Skeletal muscle cell (primary cell): Measurements from ENCODE around the gene ITPR2.

Experiments
- DNase-seq: peaks from one replicate; pipeline ENCODE4 v3.0.0-alpha.2; 2010; ENCODE audit warnings: low read depth
- H3K4me3 ChIP-seq: 2 replicates; pipeline ENCODE4 v1.5.1; 2011; ENCODE audit warnings: low read depth, mild to moderate bottlenecking, control low read depth, low read length, moderate library complexity

The ITPR2 gene

DNA sequence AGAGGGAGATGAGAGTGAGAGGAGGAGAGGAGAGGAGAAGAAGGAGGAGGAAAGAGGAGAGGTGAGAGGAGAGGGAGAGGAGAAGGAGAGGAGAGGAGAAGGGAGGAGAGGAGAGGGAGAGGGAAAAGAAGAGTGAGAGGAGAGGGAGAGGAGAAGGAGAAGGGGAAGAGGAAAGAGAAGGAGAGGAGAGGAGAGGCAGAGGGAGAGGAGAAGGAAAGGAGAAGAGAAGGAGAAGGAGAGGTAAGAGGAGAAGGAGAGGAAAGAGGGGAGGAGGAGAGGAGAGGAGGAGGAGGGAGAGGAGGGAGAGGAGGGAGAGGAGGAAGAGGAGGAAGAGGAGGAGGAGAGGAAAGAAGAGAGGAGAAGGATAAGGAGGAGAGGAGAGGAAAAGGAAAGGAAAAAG, 266.8 kb downstream of the ITPR2 start:
- no peak for DNase-seq
- no peak overlapping the region for H3K4me3 ChIP-seq

DNA sequence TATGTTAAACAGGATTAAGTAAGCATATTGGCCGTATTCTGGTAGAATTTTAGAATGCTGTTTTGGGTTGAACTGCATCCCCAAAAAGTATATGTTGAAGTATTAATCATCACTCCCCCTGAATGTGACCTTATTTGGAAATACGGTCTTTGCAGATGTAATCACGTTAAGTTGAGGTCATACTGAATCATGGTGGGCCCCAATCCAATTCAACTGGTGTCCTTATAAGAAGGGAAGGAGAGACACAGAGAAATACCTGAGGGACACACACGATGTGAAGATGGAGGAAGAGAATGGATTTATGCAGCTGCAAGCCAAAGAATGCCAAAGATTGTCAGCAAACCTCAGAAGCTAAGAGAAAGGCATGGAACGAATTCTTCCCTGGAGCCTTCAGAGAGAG, 268.6 kb downstream of the ITPR2 start:
- peak; percentile 48 for DNase-seq

DNA sequence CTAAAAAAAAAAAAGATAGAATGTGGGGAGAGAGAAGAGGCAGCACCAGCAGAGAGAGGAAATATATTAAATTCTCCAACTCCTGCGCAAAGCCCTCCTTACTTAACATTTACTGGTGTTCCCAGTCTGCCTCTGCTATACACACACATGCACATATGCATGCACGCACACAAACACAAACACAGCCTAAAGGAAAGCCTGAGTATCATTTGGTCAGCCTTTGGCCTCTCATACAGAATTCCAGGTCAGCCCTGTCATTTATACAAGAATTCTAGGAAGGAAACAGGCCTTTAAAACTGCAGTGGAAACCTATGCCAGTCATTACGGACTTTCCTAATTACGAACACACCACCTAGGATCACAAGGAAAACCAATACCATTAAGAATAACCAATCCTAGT, 269.4 kb downstream of the ITPR2 start:
- H3K4me3 ChIP-seq: no peak overlapping the region
- no peak for DNase-seq

More for the DNA sequence above, 268.6 kb downstream of the ITPR2 start:
- no peak overlapping the region for H3K4me3 ChIP-seq

DNA sequence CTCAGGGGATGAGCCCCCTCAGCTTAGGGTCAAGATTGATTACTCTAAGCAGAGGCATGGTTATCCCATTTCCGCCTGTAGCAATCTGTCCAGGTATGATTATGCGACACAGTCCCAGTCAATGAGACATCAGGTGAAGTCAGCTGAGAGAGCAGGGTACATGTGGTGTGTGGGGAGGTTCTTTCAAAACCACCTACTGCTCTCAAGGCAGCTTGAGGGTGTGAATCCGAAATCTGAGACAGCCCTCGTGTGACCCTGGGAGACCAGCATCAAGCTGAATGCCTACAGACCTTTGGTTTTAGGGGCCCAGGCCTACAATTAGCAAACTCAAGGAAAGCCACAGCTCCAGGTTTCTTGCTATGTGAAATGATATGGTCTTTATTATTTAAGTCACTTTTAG, 275.7 kb downstream of the ITPR2 start:
- DNase-seq: no peak
- no peak overlapping the region for H3K4me3 ChIP-seq

DNA sequence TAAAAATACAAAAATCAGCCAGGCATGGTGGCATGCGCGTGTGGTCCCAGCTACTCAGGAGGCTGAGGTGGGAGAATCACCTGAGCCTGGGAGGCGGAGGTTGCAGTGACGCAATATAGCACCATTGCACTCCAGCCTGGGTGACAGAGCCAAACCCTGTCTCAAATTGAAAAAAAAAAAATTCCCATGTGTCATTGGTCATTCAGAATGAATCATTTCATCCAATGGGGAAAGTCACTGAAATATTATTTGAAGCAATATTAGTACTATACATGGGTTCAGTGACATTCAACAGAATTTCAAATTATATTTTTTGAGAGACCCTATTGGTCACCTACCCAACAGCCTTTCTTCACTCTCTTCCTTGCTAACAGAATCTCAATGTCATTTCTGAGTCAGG, 276.1 kb downstream of the ITPR2 start:
- no peak overlapping the region for H3K4me3 ChIP-seq
- no peak for DNase-seq

DNA sequence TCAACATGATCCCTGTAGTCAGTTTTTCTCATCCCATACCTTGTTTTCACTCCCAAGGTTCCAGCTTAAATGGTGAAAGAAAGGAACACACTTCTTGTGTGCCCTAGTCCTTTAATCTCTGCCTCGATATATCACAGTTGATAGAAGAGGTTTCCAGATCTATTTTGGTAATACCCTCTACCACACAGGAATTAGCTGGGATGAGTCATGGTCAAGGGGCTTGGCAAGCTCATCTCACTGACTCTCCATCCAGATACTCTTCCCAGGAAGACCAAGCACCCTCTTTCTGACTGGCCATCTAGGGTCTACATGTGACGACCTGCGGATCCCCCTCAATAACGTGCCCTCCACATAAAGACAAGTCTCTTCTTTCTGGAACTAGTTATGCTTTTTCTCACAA, 277.9 kb downstream of the ITPR2 start:
- H3K4me3 ChIP-seq: no peak overlapping the region
- no peak for DNase-seq

DNA sequence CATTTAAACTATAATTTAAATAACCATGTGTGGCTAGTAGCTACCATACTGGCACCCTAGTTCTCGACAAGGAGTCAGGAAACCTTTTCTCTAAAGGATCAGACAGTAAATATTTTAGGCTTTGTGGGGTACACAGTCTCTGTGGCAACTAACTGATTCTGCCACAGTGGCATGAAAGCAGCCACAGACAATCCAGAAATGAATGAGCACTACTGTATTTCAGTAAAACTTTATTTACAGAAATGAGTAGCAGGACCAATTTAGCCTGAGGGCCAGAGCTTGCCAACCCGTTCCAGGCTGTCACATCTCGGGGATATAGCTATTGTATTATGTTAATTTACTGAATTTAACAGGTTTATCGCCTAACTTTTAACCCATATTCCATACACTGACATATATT, 278.7 kb downstream of the ITPR2 start:
- H3K4me3 ChIP-seq: no peak overlapping the region
- DNase-seq: no peak

DNA sequence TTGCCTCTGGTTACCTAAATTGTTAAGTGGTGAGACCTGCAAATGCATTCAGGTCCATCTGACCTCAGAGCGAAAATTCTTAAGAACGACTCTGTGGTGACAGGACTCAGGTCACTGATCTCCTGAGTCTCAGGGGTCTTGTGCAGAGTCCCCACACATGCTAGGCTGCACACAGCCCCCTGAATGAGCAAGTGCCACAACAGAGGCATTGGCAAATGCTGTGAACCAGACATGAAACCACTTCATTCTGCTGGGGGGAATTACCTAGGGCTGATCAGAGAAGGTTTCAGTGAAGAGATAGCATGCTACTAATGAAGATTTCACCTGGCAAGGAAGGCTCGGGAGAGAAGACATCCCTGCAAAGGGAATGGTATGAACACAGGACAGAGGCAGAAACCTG, 281.6 kb downstream of the ITPR2 start:
- no peak for DNase-seq
- H3K4me3 ChIP-seq: no peak overlapping the region

DNA sequence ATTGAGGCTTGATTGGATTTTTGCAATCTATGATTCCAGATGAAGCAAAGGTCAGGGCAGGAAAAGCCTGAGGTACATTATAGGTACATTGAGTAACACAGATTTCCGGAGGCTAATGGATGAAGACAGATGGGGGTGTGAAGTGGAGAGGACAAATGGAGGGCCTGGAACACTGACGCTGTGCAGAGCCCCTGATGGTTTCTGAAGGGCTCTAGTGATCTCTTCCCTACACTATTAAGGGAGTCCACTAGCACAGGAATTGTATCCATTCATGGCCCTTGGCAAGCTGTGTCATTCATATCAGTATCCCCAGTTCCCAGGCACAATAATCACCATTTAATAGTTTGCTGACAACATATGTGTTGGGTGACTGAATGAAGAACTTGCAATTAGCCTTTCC, 284.8 kb downstream of the ITPR2 start:
- H3K4me3 ChIP-seq: no peak overlapping the region
- DNase-seq: no peak

DNA sequence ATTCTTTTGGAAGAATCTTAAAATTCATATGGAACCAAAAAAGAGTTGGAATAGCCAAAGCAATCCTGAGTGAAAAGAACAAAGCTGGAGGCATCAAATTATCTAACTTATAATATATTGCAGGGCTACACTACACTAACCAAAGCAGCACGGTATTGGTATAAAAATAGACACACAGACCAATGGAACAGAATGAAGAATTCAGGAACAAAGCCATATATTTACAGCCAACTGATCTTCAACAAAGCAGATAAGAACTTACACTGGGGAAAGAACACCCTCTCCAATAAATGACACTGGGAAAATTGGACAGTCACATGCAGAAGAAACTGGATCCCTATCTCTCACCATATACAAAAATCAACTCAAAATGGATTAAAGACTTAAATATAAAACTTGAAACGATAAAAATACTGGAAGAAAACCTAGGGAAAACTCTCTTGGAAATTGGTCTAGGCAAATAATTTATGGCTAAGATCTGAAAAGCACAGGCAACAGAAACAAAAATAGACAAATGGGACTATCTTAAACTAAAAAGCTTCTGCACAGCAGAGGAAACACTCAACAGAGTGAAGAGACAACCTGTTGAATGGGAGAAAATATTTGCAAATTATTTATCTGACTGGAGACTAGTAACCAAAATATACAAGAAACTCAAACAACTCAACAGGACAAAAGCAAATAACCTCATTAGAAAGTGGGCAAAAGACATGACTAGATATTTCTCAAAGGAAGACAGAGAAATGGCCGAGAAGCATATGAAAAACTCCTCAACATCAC, 286.3 kb downstream of the ITPR2 start:
- no peak for DNase-seq
- H3K4me3 ChIP-seq: no peak overlapping the region

DNA sequence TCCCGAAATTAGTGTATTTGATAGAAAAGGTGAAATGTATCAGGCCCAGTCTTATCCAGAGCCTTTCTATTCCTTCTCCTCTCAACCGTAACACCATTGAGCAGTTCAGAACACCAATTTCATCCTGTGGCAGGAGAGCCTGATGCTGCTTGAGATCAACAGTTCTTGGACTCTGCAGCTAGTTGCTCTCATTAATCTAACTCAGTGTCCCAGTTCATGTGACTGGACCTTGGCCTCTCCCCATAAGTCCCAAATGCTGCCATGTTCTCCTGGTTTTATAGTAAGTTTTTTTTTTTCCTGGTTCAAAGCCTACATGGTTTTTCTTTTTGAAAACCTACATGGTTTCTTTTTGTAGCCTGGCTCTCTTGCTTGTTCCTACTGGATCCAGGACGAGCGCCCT, 293.9 kb downstream of the ITPR2 start:
- H3K4me3 ChIP-seq: no peak overlapping the region
- DNase-seq: no peak

DNA sequence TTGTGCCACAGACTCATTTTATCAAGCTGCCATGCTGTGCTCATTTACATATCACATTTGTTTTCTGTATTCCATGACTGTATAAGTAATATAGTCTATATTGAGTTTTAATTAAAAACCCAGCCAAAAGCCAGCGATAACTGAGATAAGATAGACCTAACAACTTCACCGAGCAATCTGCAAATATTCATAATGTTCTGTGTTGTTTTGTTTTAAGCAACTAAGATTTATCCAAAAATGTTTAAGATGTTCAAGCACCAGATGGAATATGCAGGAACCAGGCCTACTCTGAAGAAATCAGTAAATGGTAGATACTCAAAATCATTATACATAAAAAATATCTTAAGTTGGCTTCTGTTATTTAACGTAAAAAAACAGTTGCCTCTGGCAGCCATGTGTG, 295.3 kb downstream of the ITPR2 start:
- no peak for DNase-seq
- H3K4me3 ChIP-seq: no peak overlapping the region

DNA sequence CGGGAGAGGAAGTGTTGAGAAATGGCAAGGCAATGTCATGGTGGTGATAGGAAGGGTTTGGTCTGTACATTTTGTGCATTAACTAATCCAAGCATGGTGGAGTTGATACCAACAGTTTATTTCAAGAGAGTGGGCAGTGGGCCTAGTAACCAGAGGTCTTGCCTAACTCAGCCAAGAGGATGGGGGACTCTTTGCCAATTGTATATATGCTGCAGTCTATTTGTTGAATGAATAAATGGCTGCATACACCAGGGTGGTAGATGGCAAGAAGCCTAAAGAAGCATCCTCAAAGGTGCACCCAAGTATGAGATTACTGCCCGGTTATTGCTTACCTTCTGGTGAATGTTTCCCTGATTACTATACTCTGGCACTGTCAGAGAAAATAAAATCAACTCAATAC, 295.9 kb downstream of the ITPR2 start:
- no peak overlapping the region for H3K4me3 ChIP-seq
- no peak for DNase-seq

DNA sequence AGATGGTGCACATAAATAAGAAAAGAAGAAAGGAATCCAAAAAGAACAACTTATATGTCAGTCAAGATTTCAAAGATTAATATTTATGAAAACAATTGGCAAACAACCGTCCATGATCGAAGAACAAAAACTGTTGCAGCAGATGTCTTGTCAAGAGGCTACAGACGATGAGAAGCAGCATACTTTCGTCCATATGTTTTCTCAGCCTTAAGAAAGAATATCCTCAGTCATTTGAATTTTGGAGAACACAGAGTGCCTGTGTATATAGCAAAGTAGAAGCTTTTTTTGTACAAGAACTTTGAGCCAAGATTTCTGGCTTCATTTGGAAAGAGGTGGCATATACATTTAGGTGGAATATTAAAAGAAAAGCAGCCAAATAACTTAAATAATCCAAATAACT, 297.2 kb downstream of the ITPR2 start:
- DNase-seq: no peak
- no peak overlapping the region for H3K4me3 ChIP-seq

DNA sequence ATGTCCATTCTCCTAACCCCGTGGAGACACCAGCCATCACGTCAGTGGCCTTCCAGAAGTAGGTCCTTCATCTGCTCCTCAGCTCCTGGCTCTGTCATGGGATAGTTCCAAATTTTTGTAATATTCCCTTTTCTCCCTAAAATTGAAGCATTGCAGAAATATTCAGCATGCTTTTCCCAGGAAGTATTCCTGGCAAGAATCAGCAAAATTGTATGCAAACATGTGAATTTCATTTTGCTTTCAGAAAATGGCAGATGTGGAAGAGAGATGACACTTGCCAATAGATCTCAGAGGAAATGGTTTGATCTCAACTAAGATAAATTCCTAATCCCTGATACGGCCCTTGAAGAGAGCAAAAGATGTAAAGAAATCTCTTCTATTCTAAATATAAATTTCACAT, 298.9 kb downstream of the ITPR2 start:
- no peak for DNase-seq
- no peak overlapping the region for H3K4me3 ChIP-seq

DNA sequence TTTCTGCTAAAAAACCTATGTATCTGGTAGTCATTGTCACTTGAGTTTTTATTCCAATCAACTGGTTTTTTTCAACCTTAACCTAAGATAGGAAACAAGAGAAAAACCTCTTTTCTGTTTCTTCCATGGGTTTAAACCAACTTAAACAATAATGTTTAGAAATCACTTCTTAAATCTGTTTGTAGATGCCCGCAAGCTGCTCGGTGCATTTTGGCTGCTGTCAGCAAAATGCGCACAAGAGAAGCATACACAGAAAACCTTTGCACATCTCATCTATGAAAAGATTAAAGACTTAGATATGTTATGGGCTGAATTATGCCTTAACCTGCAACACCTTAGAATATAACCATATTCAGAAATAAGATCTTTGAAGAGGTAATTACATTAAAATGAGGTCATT, 299.8 kb downstream of the ITPR2 start:
- H3K4me3 ChIP-seq: no peak overlapping the region
- no peak for DNase-seq

DNA sequence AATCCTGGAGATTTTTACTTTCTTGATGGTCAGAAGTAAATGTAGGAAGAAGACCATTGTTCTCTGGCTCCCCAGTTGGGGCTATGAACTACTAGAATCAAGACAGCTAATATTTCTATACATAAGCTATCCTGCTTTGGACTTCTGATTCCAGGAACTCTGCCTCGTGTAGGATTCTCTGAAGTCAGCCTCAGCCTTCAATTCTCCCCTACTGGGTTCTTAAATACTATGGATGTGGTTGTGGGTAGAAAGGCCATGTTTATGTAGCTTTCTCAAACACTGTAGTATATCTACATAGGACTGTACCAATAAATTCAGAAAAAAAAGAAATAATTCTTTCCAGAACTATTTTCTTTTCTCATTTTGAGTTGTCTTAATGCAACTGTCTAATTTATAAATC, 302.5 kb downstream of the ITPR2 start:
- DNase-seq: no peak
- no peak overlapping the region for H3K4me3 ChIP-seq

DNA sequence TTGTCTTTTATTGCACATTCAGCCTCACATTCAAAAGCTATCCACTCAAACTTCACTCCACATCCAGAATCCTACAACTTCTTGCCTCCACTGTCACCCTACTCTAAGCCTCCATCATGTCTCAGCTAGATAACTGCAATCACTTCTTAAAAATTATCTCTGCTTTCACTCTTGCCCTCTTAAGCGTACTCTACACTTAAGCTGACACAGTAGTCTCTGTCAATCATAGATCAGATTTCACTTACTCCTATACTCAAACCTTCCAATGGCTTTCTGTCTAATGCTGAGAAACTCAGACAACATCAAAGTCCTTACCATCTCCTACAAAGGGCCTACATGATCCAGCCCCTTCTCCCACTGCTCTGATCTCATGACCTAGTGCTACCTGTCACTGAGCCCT, 304.1 kb downstream of the ITPR2 start:
- DNase-seq: no peak
- H3K4me3 ChIP-seq: no peak overlapping the region

DNA sequence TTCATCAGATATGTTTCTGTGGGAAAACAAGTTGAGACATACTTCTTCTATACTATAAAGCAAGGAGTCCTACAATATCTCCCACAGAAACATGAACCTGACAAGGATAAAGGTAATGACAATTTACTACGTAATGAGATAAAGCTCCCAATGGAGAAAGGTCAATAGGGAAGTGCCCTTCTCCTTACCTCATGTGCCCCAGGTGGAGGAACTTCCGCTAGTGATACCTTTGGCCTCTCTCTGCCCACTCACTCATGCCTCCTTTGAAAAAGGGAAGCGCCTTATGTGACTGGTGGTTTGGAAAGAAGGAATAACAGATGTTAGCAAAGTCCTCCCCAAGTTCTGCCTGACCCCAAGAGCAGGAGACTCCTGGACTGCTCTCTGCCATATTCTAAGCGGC, 305.3 kb downstream of the ITPR2 start:
- no peak overlapping the region for H3K4me3 ChIP-seq
- no peak for DNase-seq

DNA sequence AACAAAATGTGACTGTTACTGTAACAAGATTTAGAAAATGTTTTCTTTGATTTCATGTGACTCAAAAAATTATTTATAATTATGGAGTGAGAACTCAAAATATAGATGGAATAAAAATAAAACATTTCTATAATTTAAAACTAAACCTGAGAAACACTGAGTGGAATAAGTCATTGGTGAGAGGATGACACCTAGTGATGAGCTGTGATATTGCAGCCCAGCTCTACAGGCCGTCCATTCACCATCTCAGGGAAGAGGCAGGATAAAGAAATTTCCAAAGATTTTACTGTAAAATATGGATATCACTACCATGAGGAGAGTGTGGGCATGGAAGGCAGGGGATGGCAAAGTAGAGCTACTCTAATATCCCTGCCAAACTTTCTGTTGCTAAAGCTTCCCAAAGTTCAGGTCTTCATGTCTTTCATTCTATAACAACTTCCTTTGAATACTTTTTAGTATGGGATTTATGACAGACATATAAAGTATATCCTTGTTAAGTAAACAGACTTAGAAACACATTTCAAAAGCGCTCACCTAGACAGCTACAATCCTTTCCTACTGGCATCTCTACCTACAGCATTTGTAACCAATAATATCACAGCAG, 308.0 kb downstream of the ITPR2 start:
- H3K4me3 ChIP-seq: no peak overlapping the region
- no peak for DNase-seq

DNA sequence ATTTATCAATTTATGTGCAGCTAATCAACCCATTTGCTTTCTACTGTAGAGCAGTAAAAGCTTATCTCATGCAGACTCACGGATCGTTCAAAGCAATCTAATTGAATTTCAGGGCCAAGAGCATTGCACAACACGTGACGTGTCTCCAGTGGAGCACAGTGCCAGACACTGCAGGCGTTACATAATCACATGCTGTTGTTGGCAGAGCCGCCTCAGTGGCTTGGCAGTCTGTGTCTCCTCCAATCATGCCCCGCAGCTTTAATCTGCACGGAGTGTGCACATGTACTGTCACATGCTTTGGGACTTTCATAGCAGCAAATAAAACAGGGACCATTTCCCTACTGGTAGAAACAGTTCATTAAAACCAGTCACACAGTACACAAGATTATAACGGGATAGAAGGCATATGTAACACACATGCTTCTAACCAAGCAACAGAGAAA, 309.3 kb downstream of the ITPR2 start:
- H3K4me3 ChIP-seq: no peak overlapping the region
- peak; percentile 71 for DNase-seq
